ENCODE measurements around the gene CLDN3.

DNA sequence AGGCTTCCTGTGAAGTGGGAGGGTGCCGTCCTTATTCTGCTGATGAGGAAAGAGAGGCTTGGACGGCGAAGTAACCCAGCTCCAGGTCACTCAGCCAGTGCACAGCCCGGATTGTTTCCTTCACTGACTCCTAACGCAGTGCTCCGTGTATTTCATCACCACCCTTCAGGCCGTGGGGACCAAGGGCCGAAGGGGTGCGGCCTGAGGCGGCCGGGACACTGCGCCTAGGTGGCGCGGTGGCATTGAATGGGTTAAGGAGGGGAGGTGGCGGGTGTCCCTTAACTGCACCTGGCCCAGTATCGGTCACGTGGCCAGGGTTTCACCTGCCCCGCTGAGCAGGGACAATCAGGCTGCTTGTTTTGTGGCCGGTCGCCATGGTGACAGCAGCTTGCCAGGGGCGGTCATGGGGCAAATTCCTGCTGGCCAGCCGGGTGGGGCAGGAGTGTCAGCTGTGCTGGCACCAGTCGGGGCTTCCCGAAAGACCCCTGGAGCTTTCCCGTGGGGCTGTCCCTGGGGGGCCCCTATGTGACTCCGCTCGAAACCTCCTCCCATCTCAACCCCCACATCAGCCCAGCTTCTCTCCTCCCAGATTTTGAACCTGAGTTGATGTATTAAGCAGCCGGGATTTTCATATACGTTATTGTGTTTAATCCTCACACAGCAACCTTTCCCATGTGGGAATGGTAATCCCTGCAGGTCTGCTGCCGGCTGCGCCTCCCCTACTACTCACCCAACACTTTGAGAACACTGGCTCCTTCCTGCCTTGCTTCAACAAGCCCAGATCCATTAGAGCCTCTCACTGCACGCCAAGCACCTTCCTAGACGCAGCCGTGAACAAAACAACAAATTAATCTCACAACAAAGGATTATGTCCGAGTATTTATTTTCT is 27.1 kb downstream of the CLDN3 start:
- no peak for TF ChIP-seq EP300 (IDR thresholded peaks at IDR 0.05)
- TF ChIP-seq CTCF (IDR thresholded peaks at IDR 0.05) = no peak

All from suprapubic skin (tissue), 3 donors.